Measurements from ENCODE around the gene ESRRA. TPM values are rescaled to one million over a fixed set of nuclear protein-coding genes. Genes with fewer than 3 reads are reported as not detected.

The ESRRA gene
- total RNA-seq: 21.0 and 31.5 TPM in 2 replicates

GRCh38 chr11:64305075-64305690 is at the start of gene ESRRA:
TSS of gene ESRRA (plus strand) at chr11:64305524. CDS start at chr11:64307180, 1,656 bp downstream.

GRCh38 chr11:64284048-64284961 is 21.0 kb upstream of the ESRRA start, which contains the start of gene BAD:
TSS of gene BAD (minus strand) at chr11:64284665. CDS start at chr11:64284368, 297 bp downstream.

GRCh38 chr11:64284962-64285884 is 20.1 kb upstream of the ESRRA start, which contains the start of gene GPR137:
TSS of gene GPR137 (plus strand) at chr11:64285848. CDS start at chr11:64286525, 677 bp downstream.

GRCh38 chr11:64291262-64291751 is 14.0 kb upstream of the ESRRA start, which contains the start of gene KCNK4:
TSS of gene KCNK4 (plus strand) at chr11:64291302. CDS start at chr11:64293019, 1,717 bp downstream.

GRCh38 chr11:64299847-64300648 is 5.3 kb upstream of the ESRRA start, which contains the start of gene CATSPERZ:
TSS of gene CATSPERZ (plus strand) at chr11:64300358. CDS start at chr11:64300411, 53 bp downstream.

GRCh38 chr11:64317325-64317960 is 12.1 kb downstream of the ESRRA start, which contains the start of gene TRMT112:
TSS of gene TRMT112 (minus strand) at chr11:64317559. CDS start at chr11:64317526, 33 bp downstream.

GRCh38 chr11:64317961-64318765 is 12.8 kb downstream of the ESRRA start, which contains the start of gene PRDX5:
TSS of gene PRDX5 (plus strand) at chr11:64318121. CDS start at chr11:64318216, 95 bp downstream.

GRCh38 chr11:64339754-64340408 is 34.6 kb downstream of the ESRRA start, which contains the start of gene CCDC88B:
TSS of gene CCDC88B (plus strand) at chr11:64340204. CDS start at chr11:64340267, 63 bp downstream.

GRCh38 chr11:64358907-64359711 is 53.8 kb downstream of the ESRRA start, which contains the start of gene RPS6KA4:
TSS of gene RPS6KA4 (plus strand) at chr11:64359162. CDS start at chr11:64359236, 74 bp downstream.

Other genes starting within 250 kb of the ESRRA start
- 9.5 and 11.9 TPM in 2 replicates for gene MACROD1, start 139.4 kb upstream of the ESRRA start, total RNA-seq
- 162 and 197 TPM in 2 replicates for gene STIP1, start 119.4 kb upstream of the ESRRA start, total RNA-seq
- gene FERMT3, start 98.8 kb upstream of the ESRRA start, total RNA-seq: 6.7 and 7.2 TPM in 2 replicates
- gene TRPT1, start 79.3 kb upstream of the ESRRA start, total RNA-seq: 53.6 and 65.7 TPM in 2 replicates
- gene NUDT22, start 79.2 kb upstream of the ESRRA start, total RNA-seq: 82.2 and 116 TPM in 2 replicates
- 9.2 and 10.7 TPM in 2 replicates for gene DNAJC4, start 75.0 kb upstream of the ESRRA start, total RNA-seq
- 25.0 and 29.7 TPM in 2 replicates for gene VEGFB, start 70.9 kb upstream of the ESRRA start, total RNA-seq
- gene FKBP2, start 64.4 kb upstream of the ESRRA start, total RNA-seq: 89.9 and 101 TPM in 2 replicates
- 249 and 269 TPM in 2 replicates for gene PPP1R14B, start 58.6 kb upstream of the ESRRA start, total RNA-seq
- 39.7 and 44.1 TPM in 2 replicates for gene PLCB3, start 54.0 kb upstream of the ESRRA start, total RNA-seq
- 77.8 and 124 TPM in 2 replicates for gene BAD, start 20.9 kb upstream of the ESRRA start, total RNA-seq
- 9.9 and 23.9 TPM in 2 replicates for gene GPR137, start 19.7 kb upstream of the ESRRA start, total RNA-seq
- 0.35 TPM in 1 of 2 replicates, not detected in the other for gene KCNK4, start 14.2 kb upstream of the ESRRA start, total RNA-seq
- gene CATSPERZ, start 5.2 kb upstream of the ESRRA start, total RNA-seq: not detected in 2 replicates
- 360 and 392 TPM in 2 replicates for gene TRMT112, start 12.0 kb downstream of the ESRRA start, total RNA-seq
- 405 and 406 TPM in 2 replicates for gene PRDX5, start 12.6 kb downstream of the ESRRA start, total RNA-seq
- 1.2 and 5.5 TPM in 2 replicates for gene CCDC88B, start 34.7 kb downstream of the ESRRA start, total RNA-seq
- gene RPS6KA4, start 53.6 kb downstream of the ESRRA start, total RNA-seq: 60.1 and 60.8 TPM in 2 replicates